A204.1 (cell line): ENCODE measurements around the gene PRAMEF33.
"Not testable (repeated sequence)": the region's sequence is repeated elsewhere in the genome, so short reads cannot be mapped to it uniquely, and the experiment has no call there.

Source experiments
- FAIRE-seq: peaks from 2 replicates; lab custom pipeline; 2012; peaks lifted over from hg19 to GRCh38; lab: Jason Lieb, UNC

PRAMEF33 gene

GRCh38 chr1:13303239-13303638, at the start of gene PRAMEF33:
TSS of gene PRAMEF33 (plus strand) at chr1:13303539. CDS start at chr1:13305955, 2,416 bp downstream.
- FAIRE-seq = not testable (repeated sequence)

DNA sequence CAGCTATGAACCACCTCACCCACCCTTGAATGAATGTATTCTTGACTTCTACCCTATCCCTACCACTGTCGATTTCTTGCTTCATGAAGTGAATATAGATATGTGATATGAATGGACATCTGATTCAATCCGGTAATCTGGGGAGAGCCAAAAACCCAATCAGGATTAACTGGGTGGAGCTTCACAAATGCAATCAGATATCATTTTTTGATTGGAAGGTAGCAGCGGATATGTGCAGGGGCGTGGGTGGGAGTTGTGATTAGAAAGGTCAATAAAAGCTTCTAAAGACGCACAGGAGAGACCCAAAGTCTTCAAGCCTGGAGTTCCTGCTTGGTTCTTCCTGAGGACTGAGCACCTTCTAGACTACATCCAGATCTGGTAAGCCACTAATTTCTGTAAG, 49.4 kb upstream of the PRAMEF33 start, which contains the start of gene PRAMEF5:
Gene PRAMEF5, plus strand, starts transcription at position 301 of the 400 bp plus-strand sequence. CDS start 5,071 bp downstream, outside the sequence.
- not testable (repeated sequence) for FAIRE-seq

GRCh38 chr1:13265124-13265523, 38.2 kb upstream of the PRAMEF33 start:
- not testable (repeated sequence) for FAIRE-seq

DNA sequence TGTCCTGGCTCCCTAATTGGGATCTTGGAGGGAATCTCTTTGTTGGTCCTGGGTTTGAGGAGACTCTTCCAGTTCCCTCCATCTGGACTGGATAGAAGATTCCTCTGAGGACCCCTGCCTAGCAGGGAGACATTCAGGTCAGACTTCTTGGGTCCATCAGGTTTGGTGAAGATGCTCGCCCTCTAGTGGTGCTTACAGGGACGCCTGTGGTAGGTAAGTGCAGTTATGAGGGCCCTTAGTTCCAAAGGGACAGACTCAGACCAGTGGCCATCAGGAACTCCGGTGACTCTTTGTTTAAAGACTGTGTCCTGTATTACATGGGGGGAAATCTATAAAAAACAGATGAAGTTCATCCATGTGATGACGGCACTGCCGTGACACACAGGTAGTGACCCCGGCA, 26.3 kb upstream of the PRAMEF33 start:
- not testable (repeated sequence) for FAIRE-seq

DNA sequence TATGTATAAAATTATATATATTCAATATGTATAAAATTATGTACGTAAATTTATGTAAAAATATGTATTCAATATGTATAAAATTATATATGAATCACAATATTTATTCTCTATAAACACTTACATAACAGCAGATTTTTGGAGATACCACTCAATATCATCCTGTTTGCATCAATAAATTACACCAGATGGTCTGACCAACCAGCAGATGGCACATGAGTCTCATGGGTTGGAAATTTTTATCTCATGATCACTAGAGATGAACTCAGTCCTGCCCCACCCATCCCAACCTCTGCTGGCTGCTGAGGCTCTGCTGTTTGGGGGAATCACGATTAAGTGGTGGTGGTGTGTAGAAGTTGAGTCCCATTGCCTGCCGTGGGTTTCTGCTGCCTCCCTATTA, 23.7 kb upstream of the PRAMEF33 start:
- FAIRE-seq = peak; percentile 95

- FAIRE-seq = not testable (repeated sequence)
Measured at GRCh38 chr1:13285037-13285436, 18.3 kb upstream of the PRAMEF33 start, which contains the start of gene PRAMEF8. TSS of gene PRAMEF8 (minus strand) at chr1:13285137. CDS start at chr1:13284091, 1,046 bp downstream.

GRCh38 chr1:13289030-13289429, 14.3 kb upstream of the PRAMEF33 start:
- FAIRE-seq = not testable (repeated sequence)

- not testable (repeated sequence) for FAIRE-seq
Measured at GRCh38 chr1:13297216-13297931, 6.0 kb upstream of the PRAMEF33 start.

DNA sequence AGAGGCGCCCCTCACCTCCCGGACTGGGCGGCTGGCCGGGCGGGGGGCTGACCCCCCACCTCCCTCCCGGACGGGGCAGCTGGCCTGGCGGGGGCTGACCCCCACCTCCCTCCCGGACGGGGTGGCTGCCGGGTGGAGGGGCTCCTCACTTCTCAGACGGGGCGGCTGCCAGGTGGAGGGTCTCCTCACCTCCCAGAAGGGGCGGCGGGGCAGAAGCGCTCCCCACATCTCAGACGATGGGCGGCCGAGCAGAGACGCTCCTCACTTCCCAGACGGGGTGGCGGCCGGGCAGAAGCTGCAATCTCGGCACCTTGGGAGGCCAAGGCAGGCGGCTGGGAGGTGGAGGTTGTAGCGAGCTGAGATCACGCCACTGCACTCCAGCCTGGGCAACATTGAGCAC, 4.6 kb upstream of the PRAMEF33 start:
- FAIRE-seq = not testable (repeated sequence)

DNA sequence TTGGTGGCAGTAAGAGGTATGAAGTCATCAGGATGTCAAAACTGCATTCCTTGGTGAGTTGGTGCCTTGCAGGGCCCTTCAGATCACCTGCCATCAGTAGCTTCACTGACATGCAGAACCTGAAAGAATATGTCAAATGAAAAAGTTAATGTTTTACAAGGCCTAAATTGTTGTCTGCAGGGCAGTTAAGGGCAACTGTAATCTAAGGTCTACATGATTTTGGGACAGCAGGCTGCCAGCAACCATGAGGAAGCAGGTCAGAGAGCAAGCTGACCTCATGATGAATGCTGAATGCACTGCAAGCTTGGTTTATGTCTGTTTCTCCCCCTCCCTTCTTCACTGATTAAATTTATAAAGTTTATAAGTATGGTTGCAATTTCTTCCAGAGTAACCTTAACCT, 1.1 kb upstream of the PRAMEF33 start:
- not testable (repeated sequence) for FAIRE-seq

DNA sequence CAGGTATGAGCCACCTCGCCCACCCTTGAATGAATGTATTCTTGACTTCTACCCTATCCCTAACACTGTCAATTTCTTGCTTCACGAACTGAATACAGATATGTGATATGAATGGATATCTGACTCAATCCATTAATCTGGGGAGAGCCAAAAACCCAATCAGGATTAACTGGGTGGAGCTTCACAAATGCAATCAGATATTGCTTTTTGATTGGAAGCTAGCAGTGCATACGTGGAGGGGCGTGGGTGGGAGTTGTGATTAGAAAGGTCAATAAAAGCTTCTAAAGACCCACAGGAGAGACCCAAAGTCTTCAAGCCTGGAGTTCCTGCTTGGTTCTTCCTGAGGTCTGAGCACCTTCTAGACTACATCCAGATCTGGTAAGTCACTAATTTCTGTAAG, 11.9 kb downstream of the PRAMEF33 start, which contains the start of gene PRAMEF15:
Gene PRAMEF15, plus strand, starts transcription at position 301 of the 400 bp plus-strand sequence. CDS start 2,827 bp downstream, outside the sequence.
- not testable (repeated sequence) for FAIRE-seq

DNA sequence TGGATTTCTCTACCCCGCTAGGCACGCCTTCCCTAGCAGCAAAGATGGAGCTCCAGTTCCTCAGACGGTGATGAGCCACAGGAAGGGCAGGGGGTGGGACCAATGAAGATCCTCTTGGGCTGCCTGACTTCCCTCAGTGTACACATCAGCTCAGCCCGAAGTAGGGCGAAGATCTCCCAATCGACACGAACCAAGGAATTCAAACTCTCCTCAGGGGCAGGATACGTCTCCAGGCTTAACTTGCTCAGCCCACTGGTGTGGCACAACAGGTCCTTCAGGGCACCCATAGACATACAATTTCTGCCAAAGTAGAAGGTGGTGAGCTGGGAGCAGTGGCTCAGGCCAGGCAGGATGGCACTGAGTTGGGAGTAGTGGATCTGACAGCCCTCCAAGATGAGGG, 39.2 kb downstream of the PRAMEF33 start:
- not testable (repeated sequence) for FAIRE-seq

DNA sequence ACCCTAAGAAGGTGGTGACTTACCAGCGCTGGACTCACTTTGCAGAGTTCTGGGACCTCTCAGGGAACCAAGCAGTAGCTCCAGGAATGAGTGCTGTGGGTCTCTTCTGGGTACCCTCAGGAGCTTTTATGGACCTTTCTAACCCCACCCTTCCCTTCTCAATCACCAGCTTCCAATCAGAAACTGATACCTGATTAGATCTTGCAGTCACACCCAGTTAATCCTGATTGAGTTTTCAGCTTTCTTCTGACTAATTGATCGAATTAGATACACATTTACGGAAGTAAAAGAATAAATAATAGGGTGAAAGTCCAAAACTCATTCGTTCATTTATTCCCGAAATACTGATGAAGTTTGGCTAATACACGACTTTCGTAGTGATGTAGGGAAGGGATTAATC, 43.7 kb downstream of the PRAMEF33 start, which contains the start of gene PRAMEF14:
Gene PRAMEF14, minus strand, starts transcription at position 101 of the 400 bp plus-strand sequence. CDS start 1,820 bp downstream, outside the sequence.
- not testable (repeated sequence) for FAIRE-seq

DNA sequence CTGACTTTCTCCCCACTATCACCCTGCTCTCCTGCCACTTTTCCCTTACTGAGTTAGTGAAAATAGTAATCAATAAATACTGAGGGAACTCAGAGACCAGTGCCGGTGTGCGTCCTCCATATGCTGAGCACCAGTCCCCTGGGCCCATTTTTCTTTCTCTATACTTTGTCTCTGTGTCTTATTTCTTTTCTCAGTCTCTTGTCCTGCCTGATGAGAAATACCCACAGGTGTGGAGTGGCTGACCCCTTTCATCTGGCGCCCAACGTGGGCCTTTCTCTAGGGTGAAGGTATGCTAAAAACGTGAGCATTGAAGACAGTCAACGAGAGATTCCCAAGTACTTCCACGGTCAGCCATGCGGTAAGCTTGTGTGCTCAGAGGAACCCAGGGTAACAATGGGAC, 50.1 kb downstream of the PRAMEF33 start:
- FAIRE-seq = not testable (repeated sequence)

GRCh38 chr1:13354475-13354874, 51.1 kb downstream of the PRAMEF33 start:
- FAIRE-seq = not testable (repeated sequence)

GRCh38 chr1:13356774-13357173, 53.4 kb downstream of the PRAMEF33 start:
- FAIRE-seq = not testable (repeated sequence)
